CD4-positive, alpha-beta T cell treated with Interleukin-17A for 4 hours (primary cell): ENCODE measurements around the gene SLC10A7.

Experiments
- DNase-seq: peaks from one replicate; pipeline ENCODE4 v3.0.0-alpha.2; 2020; ENCODE audit warnings: mixed read lengths

SLC10A7 gene, protein sequence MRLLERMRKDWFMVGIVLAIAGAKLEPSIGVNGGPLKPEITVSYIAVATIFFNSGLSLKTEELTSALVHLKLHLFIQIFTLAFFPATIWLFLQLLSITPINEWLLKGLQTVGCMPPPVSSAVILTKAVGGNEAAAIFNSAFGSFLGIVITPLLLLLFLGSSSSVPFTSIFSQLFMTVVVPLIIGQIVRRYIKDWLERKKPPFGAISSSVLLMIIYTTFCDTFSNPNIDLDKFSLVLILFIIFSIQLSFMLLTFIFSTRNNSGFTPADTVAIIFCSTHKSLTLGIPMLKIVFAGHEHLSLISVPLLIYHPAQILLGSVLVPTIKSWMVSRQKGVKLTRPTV

DNA sequence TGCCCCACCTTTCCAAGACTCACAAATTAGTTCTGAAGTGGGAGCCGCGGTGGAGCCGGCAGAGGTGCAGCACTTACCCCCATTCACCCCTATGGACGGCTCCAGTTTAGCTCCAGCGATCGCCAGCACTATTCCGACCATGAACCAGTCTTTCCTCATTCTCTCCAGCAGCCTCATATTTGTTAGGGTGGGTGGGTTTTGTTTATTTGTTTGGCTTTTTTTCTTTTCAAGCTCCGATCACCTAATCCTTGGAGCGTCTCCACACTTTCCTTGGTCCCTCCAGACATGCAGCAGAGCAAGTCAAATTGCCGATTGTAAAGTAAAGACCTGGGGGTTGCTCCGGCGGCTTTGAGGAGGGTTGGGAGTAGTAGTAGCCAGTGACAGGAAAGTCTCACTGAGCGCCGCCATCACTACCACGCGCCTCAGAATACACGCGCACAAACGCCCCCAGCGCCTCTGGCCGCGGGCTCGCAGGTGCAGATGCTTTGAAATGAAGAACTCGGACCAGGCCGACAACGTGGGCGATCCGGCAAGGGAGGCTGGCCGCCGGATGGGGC is at the start of gene SLC10A7:
Gene SLC10A7, minus strand, starts transcription at position 400 of the 557 bp plus-strand sequence. Its CDS starts 223 bp downstream, at position 177.
- peak; percentile 75 for DNase-seq

DNA sequence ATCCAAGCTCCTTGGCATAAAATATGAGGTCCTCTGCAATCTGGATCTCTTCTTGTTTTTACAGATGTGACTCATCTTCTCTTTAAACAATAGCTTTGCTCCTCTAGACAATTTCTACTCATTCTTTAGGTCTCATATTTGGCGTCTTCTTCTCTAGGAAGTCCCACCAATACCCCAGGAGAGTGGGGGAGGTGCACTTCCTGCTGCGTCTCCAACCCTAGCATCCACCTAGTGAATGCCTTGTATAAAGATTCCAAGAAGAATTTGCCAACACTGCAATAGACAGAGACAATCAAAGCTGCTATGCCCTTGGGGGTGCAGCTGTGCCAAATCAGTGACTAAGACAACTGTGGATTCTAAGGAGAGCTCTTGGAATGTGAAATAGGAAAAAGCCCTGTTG is 45.7 kb upstream of the SLC10A7 start:
- no peak for DNase-seq

- DNase-seq, result no peak
Measured at GRCh38 chr4:146564492-146564891, 42.8 kb upstream of the SLC10A7 start.

DNA sequence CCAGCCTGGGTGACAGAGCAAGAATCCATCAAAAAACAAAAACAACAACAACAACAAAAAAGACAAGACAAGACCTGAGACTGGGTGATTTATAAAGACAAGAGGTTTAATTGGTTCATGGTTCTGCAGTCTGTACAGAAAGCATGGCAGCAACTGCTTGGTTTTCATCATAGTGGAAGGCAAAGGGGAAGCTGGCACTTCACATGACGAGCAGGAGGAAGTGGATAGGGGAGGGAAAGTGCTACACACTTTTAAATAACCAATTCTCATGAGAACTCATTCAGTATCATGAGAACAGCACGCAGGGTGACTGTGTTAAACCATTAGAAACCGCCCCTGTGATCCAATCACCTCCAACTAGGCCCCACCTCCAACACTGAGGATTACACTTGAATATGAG is 28.4 kb upstream of the SLC10A7 start:
- no peak for DNase-seq

DNA sequence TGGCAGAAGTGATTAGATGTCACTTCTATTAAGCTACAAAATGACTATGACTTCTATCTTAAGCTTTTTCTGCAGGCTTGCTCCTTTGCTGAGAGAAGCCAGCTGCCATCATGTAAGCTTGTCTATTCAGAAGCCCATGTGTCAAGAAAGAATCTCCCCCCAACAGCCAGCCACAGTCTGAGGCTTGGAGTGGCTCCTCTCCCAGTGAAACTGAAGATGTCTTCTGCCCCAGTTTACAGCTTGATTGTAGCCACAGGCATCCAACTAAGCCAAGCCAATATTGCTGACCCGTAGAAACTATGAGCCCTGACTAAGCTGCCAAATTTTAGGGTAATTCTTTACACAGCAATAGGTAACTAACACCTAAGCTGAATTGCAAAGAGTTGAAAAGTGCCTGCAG is 26.7 kb upstream of the SLC10A7 start:
- DNase-seq, result no peak

- no peak for DNase-seq
Measured at GRCh38 chr4:146545102-146545501, 23.4 kb upstream of the SLC10A7 start.

GRCh38 chr4:146534178-146534577 is 12.4 kb upstream of the SLC10A7 start:
- DNase-seq, result no peak

- DNase-seq, result no peak
Measured at GRCh38 chr4:146525754-146526153, 4.0 kb upstream of the SLC10A7 start.

- DNase-seq, result no peak
Measured at GRCh38 chr4:146524663-146525062, 2.9 kb upstream of the SLC10A7 start.

DNA sequence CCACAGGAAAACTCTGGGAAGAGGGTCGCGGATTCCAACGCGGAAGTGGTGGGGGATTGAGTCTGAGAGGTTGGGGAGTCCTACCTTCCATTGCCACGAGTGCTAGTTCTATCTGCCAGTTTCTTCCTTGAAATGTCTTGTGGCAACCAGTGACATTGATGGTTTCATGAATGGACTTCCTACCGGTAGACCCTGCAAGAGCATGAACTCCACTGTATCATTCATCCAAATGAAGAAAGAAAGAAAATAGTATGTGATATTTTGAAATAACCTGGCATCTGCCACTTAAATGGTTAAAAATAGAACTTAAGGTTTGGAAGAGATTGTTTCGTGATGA is 1.1 kb upstream of the SLC10A7 start:
- no peak for DNase-seq

GRCh38 chr4:146522098-146522868 is 543 bp upstream of the SLC10A7 start:
- peak; percentile 90 for DNase-seq

GRCh38 chr4:146520896-146521540 is 722 bp downstream of the SLC10A7 start:
- DNase-seq, result peak; percentile 34

DNA sequence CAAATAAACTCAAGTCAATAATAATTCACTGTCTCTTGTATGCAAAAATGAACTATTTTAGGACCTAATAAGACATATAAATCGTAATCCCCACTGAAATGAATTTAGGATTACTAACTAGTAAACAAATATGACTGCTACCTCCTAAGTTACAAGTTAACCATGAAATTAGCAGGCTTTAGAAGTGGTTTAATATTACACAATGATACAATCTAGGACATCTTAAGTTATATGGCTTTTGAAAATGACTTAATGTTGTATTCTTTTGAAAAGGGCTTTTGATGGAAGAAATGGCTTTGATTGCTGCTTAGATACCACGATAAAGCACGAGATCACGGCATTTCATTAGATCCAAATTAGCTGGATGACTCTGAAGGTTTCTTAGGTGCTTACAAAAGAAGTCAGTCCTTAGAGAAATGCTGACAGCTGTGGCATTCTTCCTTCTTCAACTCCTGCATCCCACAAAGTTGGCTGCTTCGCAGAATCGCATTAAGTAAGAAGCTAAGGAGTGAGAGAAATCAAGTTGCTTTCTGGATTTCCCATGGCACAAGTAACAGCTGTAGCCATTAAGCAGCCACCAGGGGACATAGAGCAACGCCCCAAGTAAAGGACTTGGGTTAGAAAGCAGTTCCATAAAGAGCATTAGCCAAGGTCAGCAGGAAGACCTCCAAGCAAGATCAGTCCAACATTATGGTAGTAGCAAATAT is 6.9 kb downstream of the SLC10A7 start:
- no peak for DNase-seq

- no peak for DNase-seq
Measured at GRCh38 chr4:146513548-146513947, 8.2 kb downstream of the SLC10A7 start.

DNA sequence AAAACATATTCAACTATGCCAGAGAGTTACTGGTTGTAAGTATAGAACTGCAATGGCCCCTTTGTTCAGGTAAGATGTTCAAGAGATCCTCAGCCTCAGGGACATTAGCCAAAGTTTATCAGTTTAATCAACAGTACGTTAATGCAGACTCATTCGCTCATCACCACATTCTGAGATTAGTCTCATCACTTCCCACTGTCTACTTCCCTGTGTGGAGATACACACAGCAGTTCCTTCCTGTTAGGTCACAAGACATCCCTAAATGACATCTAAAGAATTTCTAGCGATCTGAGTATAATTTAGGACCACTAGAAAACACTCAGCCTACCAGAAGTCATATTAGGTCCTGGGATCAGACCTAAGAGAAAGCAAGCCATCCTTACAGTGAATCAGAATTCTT is 10.4 kb downstream of the SLC10A7 start:
- DNase-seq, result no peak

DNA sequence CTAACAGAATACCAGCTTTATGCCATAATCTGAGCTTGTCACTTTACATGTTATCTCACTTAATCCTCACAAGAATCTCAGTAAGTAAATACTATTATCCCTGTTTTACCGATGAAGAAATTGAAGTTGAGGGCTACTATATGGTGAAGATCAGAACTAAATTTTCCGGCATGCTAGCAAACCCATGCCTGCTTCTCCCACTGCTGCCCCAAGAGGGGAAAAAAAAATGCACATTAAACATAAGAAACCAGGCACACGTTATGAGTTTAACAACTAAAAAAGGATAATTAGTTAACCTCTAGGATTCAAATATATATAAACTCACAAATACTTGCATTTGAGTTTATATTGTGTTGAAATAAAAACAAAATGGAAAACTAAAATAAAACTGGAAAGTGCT is 10.8 kb downstream of the SLC10A7 start:
- no peak for DNase-seq

GRCh38 chr4:146508229-146508939 is 13.4 kb downstream of the SLC10A7 start:
- DNase-seq, result no peak

GRCh38 chr4:146507632-146508031 is 14.1 kb downstream of the SLC10A7 start:
- DNase-seq, result no peak

DNA sequence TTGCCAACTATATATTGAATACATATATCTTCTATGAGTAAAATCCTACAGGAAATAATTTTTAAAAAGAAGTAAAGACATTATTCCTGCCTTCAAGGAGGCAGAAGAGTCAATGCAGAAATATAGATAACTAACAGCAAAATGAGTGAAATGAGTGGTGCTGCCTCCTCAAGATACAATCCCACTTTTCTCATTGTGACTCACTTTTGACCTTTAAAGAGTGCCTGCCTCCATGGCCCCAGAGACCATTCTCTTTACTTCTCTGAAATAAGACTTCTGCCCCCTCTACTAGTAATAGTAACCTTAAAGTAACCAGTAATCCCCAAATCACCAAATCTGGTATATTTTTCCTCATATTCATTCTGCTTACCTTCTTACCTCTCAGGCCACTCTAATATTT is 15.5 kb downstream of the SLC10A7 start:
- no peak for DNase-seq

- DNase-seq, result no peak
Measured at GRCh38 chr4:146500216-146500615, 21.5 kb downstream of the SLC10A7 start.

- DNase-seq, result no peak
Measured at GRCh38 chr4:146498291-146498690, 23.4 kb downstream of the SLC10A7 start.

GRCh38 chr4:146495269-146495668 is 26.5 kb downstream of the SLC10A7 start:
- DNase-seq, result no peak
